ENCODE results near the gene FAM47E. TPM values are rescaled to one million over a fixed set of nuclear protein-coding genes. Genes with fewer than 3 reads are reported as not detected.
"Not testable (repeated sequence)": the region's sequence is repeated elsewhere in the genome, so short reads cannot be mapped to it uniquely, and the experiment has no call there.

Gene FAM47E
- polyA plus RNA-seq, 4 donors, result 1.8 to 24.7 (median 5.3) TPM

GRCh38 chr4:76275486-76276124 lies 24.1 kb downstream of the FAM47E start:
- Histone ChIP-seq H3K4me3 (ENCODE audit: low read depth in 1 of 3, low read length in 3 of 3) (no peak overlapping the region), H3K27me3 (ENCODE audit: control insufficient read depth in 3 of 3, insufficient read depth in 3 of 3, low read length in 3 of 3) (no peaks in the 10 kb centered on the region), H3K9me3 (ENCODE audit: control insufficient read depth in 2 of 2, insufficient read depth in 1 of 2, low read depth in 1 of 2, low read length in 1 of 2) (peaks cover 0 to 2% of the 10 kb centered on the region in 2 donors), H3K36me3 (ENCODE audit: control insufficient read depth in 3 of 3, insufficient read depth in 2 of 3, low read depth in 1 of 3, low read length in 3 of 3) (peaks cover 0 to 2% (median 0%) of the 10 kb centered on the region in 3 donors), H3K27ac (ENCODE audit: low read depth in 1 of 3, low read length in 2 of 3) (no peak overlapping the region), H3K4me1 (ENCODE audit: control insufficient read depth in 3 of 3, insufficient read depth in 2 of 3, low read depth in 1 of 3, low read length in 2 of 3) (peaks cover 0 to 16% (median under 1%) of the 10 kb centered on the region in 3 donors)
- WGBS, 3 donors, result 59 to 63% (median 61%) methylated on average over 3 of the region's 3 CpGs
- peak in 1 of 2 donors; percentile 55 for DNase-seq
- no peak for FAIRE-seq

- no peak overlapping the region for H3K27ac ChIP-seq (ENCODE audit: low read depth in 1 of 3, low read length in 2 of 3)
- no peak for DNase-seq
These were observed 25.3 kb downstream of the FAM47E start for GRCh38 chr4:76276813-76277212.

GRCh38 chr4:76277667-76278066 lies 26.1 kb downstream of the FAM47E start:
- H3K4me3 ChIP-seq (ENCODE audit: low read depth in 1 of 3, low read length in 3 of 3), result no peak overlapping the region
- no peak overlapping the region for H3K27ac ChIP-seq (ENCODE audit: low read depth in 1 of 3, low read length in 2 of 3)
- no peaks in the 10 kb centered on the region for H3K27me3 ChIP-seq (ENCODE audit: control insufficient read depth in 3 of 3, insufficient read depth in 3 of 3, low read length in 3 of 3)
- H3K9me3 ChIP-seq (ENCODE audit: control insufficient read depth in 2 of 2, insufficient read depth in 1 of 2, low read depth in 1 of 2, low read length in 1 of 2), result peaks cover 0 to 2% of the 10 kb centered on the region in 2 donors
- H3K36me3 ChIP-seq (ENCODE audit: control insufficient read depth in 3 of 3, insufficient read depth in 2 of 3, low read depth in 1 of 3, low read length in 3 of 3), result no peaks in the 10 kb centered on the region
- no peak for DNase-seq
- H3K4me1 ChIP-seq (ENCODE audit: control insufficient read depth in 3 of 3, insufficient read depth in 2 of 3, low read depth in 1 of 3, low read length in 2 of 3), result peaks cover 0 to 21% (median 6%) of the 10 kb centered on the region in 3 donors
- 72 to 90% (median 80%) methylated on average over 1 of the region's 1 CpG for WGBS, 3 donors
- FAIRE-seq, result no peak

More at GRCh38 chr4:76276813-76277212, 25.3 kb downstream of the FAM47E start:
- H3K27me3 ChIP-seq (ENCODE audit: control insufficient read depth in 3 of 3, insufficient read depth in 3 of 3, low read length in 3 of 3), result no peaks in the 10 kb centered on the region
- peaks cover 0 to 21% (median 6%) of the 10 kb centered on the region in 3 donors for H3K4me1 ChIP-seq (ENCODE audit: control insufficient read depth in 3 of 3, insufficient read depth in 2 of 3, low read depth in 1 of 3, low read length in 2 of 3)
- no peak overlapping the region for H3K4me3 ChIP-seq (ENCODE audit: low read depth in 1 of 3, low read length in 3 of 3)
- whole genome bisulfite sequencing, 3 donors, result 78 to 90% (median 86%) methylated on average over 9 of the region's 9 CpGs
- H3K36me3 ChIP-seq (ENCODE audit: control insufficient read depth in 3 of 3, insufficient read depth in 2 of 3, low read depth in 1 of 3, low read length in 3 of 3), result no peaks in the 10 kb centered on the region
- FAIRE-seq, result no peak
- H3K9me3 ChIP-seq (ENCODE audit: control insufficient read depth in 2 of 2, insufficient read depth in 1 of 2, low read depth in 1 of 2, low read length in 1 of 2), result peaks cover 0 to 2% of the 10 kb centered on the region in 2 donors

- no peaks in the 10 kb centered on the region for H3K36me3 ChIP-seq (ENCODE audit: control insufficient read depth in 3 of 3, insufficient read depth in 2 of 3, low read depth in 1 of 3, low read length in 3 of 3)
- no peaks in the 10 kb centered on the region for H3K27me3 ChIP-seq (ENCODE audit: control insufficient read depth in 3 of 3, insufficient read depth in 3 of 3, low read length in 3 of 3)
- H3K27ac ChIP-seq (ENCODE audit: low read depth in 1 of 3, low read length in 2 of 3), result no peak overlapping the region
- peaks cover 0 to 2% of the 10 kb centered on the region in 2 donors for H3K9me3 ChIP-seq (ENCODE audit: control insufficient read depth in 2 of 2, insufficient read depth in 1 of 2, low read depth in 1 of 2, low read length in 1 of 2)
- peaks cover 0 to 25% (median 6%) of the 10 kb centered on the region in 3 donors for H3K4me1 ChIP-seq (ENCODE audit: control insufficient read depth in 3 of 3, insufficient read depth in 2 of 3, low read depth in 1 of 3, low read length in 2 of 3)
- 23 to 54% (median 39%) methylated on average over 1 of the region's 1 CpG for WGBS, 3 donors
- no peak overlapping the region for H3K4me3 ChIP-seq (ENCODE audit: low read depth in 1 of 3, low read length in 3 of 3)
- DNase-seq (peak; percentile 45 to 59), FAIRE-seq (no peak)
These were observed 27.1 kb downstream of the FAM47E start for GRCh38 chr4:76278583-76278982.

- Histone ChIP-seq H3K36me3 (ENCODE audit: control insufficient read depth in 3 of 3, insufficient read depth in 2 of 3, low read depth in 1 of 3, low read length in 3 of 3) (no peaks in the 10 kb centered on the region), H3K4me1 (ENCODE audit: control insufficient read depth in 3 of 3, insufficient read depth in 2 of 3, low read depth in 1 of 3, low read length in 2 of 3) (peaks cover 0 to 28% (median 6%) of the 10 kb centered on the region in 3 donors), H3K27me3 (ENCODE audit: control insufficient read depth in 3 of 3, insufficient read depth in 3 of 3, low read length in 3 of 3) (no peaks in the 10 kb centered on the region), H3K9me3 (ENCODE audit: control insufficient read depth in 2 of 2, insufficient read depth in 1 of 2, low read depth in 1 of 2, low read length in 1 of 2) (peaks cover 0 to 2% of the 10 kb centered on the region in 2 donors), H3K4me3 (ENCODE audit: low read depth in 1 of 3, low read length in 3 of 3) (no peak overlapping the region), H3K27ac (ENCODE audit: low read depth in 1 of 3, low read length in 2 of 3) (no peak overlapping the region)
- 49 to 64% (median 56%) methylated on average over 4 of the region's 4 CpGs for WGBS, 3 donors
- no peak for FAIRE-seq
- DNase-seq, result no peak
These were observed 27.9 kb downstream of the FAM47E start for GRCh38 chr4:76279462-76279861.

GRCh38 chr4:76280488-76281441 lies 29.2 kb downstream of the FAM47E start:
- no peak overlapping the region for H3K4me3 ChIP-seq (ENCODE audit: low read depth in 1 of 3, low read length in 3 of 3)
- peaks cover 0 to 21% (median 6%) of the 10 kb centered on the region in 3 donors for H3K4me1 ChIP-seq (ENCODE audit: control insufficient read depth in 3 of 3, insufficient read depth in 2 of 3, low read depth in 1 of 3, low read length in 2 of 3)
- no peaks in the 10 kb centered on the region for H3K36me3 ChIP-seq (ENCODE audit: control insufficient read depth in 3 of 3, insufficient read depth in 2 of 3, low read depth in 1 of 3, low read length in 3 of 3)
- no peak overlapping the region for H3K27ac ChIP-seq (ENCODE audit: low read depth in 1 of 3, low read length in 2 of 3)
- no peaks in the 10 kb centered on the region for H3K9me3 ChIP-seq (ENCODE audit: control insufficient read depth in 2 of 2, insufficient read depth in 1 of 2, low read depth in 1 of 2, low read length in 1 of 2)
- WGBS, 3 donors, result 50 to 66% (median 61%) methylated on average over 6 of the region's 6 CpGs
- FAIRE-seq (no peak), DNase-seq (peak; percentile 28 to 36)
- no peaks in the 10 kb centered on the region for H3K27me3 ChIP-seq (ENCODE audit: control insufficient read depth in 3 of 3, insufficient read depth in 3 of 3, low read length in 3 of 3)

- H3K27me3 ChIP-seq (ENCODE audit: control insufficient read depth in 3 of 3, insufficient read depth in 3 of 3, low read length in 3 of 3); H3K36me3 ChIP-seq (ENCODE audit: control insufficient read depth in 3 of 3, insufficient read depth in 2 of 3, low read depth in 1 of 3, low read length in 3 of 3); H3K9me3 ChIP-seq (ENCODE audit: control insufficient read depth in 2 of 2, insufficient read depth in 1 of 2, low read depth in 1 of 2, low read length in 1 of 2); H3K27ac ChIP-seq (ENCODE audit: low read depth in 1 of 3, low read length in 2 of 3); H3K4me3 ChIP-seq (ENCODE audit: low read depth in 1 of 3, low read length in 3 of 3); DNase-seq; FAIRE-seq: not testable (repeated sequence)
- H3K4me1 ChIP-seq (ENCODE audit: control insufficient read depth in 3 of 3, insufficient read depth in 2 of 3, low read depth in 1 of 3, low read length in 2 of 3), result peaks cover 0 to 21% (median 6%) of the 10 kb centered on the region in 3 donors
- WGBS, 3 donors, result 19 to 65% (median 44%) methylated on average over 6 of the region's 6 CpGs
These were observed 30.1 kb downstream of the FAM47E start for GRCh38 chr4:76281594-76281993.

GRCh38 chr4:76282941-76283689 lies 31.6 kb downstream of the FAM47E start:
- Histone ChIP-seq H3K4me3 (ENCODE audit: low read depth in 1 of 3, low read length in 3 of 3) (no peak overlapping the region), H3K27me3 (ENCODE audit: control insufficient read depth in 3 of 3, insufficient read depth in 3 of 3, low read length in 3 of 3) (no peaks in the 10 kb centered on the region), H3K36me3 (ENCODE audit: control insufficient read depth in 3 of 3, insufficient read depth in 2 of 3, low read depth in 1 of 3, low read length in 3 of 3) (no peaks in the 10 kb centered on the region), H3K4me1 (ENCODE audit: control insufficient read depth in 3 of 3, insufficient read depth in 2 of 3, low read depth in 1 of 3, low read length in 2 of 3) (peaks cover 0 to 19% (median 6%) of the 10 kb centered on the region in 3 donors), H3K27ac (ENCODE audit: low read depth in 1 of 3, low read length in 2 of 3) (no peak overlapping the region), H3K9me3 (ENCODE audit: control insufficient read depth in 2 of 2, insufficient read depth in 1 of 2, low read depth in 1 of 2, low read length in 1 of 2) (no peaks in the 10 kb centered on the region)
- WGBS, 3 donors, result 37 to 65% (median 57%) methylated on average over 6 of the region's 6 CpGs
- DNase-seq, result peak in 1 of 2 donors; percentile 21
- FAIRE-seq, result no peak
